Lower leg skin (tissue), 3 donors: ENCODE data around the gene MEI4.

Experiments
- POLR2A ChIP-seq, 2 donors: fragments of 450-650 bp; IDR thresholded peaks; one replicate each; pipeline ENCODE4 v1.6.1; 2016 to 2017; ENCODE audit warnings: antibody characterized with exemption in 2 of 2, mild to moderate bottlenecking in 1 of 2, moderate library complexity in 1 of 2
- TF ChIP-seq, protein P1 (sequence below), 3 donors: fragments of 450-650 bp; IDR thresholded peaks; one replicate each; pipeline ENCODE4 v1.5.1; 2016; ENCODE audit warnings: antibody characterized with exemption in 3 of 3, mild to moderate bottlenecking in 3 of 3, moderate library complexity in 2 of 3

DNA sequence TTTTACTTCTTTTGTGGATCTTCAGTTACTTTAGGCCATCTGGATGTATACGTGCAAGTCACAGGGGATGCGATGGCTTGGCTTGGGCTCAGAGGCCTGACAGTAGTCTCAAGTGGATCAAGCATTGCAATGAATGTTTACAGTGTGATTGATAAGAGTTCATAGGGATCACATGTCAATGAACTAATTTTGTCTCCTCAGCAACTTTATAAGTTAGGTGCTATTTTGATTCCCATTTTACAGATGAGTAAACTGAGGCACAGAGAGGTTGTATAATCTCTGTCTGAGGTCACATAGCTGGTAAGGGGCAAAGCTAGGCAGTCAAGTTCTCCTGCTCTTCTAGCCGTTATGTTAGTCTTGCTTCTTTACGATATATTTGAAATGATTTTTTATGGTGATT is 13.5 kb downstream of the MEI4 start:
- TF ChIP-seq, protein P1, sequence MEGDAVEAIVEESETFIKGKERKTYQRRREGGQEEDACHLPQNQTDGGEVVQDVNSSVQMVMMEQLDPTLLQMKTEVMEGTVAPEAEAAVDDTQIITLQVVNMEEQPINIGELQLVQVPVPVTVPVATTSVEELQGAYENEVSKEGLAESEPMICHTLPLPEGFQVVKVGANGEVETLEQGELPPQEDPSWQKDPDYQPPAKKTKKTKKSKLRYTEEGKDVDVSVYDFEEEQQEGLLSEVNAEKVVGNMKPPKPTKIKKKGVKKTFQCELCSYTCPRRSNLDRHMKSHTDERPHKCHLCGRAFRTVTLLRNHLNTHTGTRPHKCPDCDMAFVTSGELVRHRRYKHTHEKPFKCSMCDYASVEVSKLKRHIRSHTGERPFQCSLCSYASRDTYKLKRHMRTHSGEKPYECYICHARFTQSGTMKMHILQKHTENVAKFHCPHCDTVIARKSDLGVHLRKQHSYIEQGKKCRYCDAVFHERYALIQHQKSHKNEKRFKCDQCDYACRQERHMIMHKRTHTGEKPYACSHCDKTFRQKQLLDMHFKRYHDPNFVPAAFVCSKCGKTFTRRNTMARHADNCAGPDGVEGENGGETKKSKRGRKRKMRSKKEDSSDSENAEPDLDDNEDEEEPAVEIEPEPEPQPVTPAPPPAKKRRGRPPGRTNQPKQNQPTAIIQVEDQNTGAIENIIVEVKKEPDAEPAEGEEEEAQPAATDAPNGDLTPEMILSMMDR (IDR thresholded peaks at IDR 0.05), result no peak
- TF ChIP-seq POLR2A (IDR thresholded peaks at IDR 0.05), result no peak
